ENCODE results near the gene GGN. TPM values are rescaled to one million over a fixed set of nuclear protein-coding genes. Genes with fewer than 3 reads are reported as not detected.

Gene GGN
- total RNA-seq = 0.16 TPM

GRCh38 chr19:38387550-38388348, at the start of gene GGN:
Gene GGN, minus strand, starts transcription at chr19:38388034. Its CDS starts 773 bp downstream, at chr19:38387261.

GRCh38 chr19:38433268-38433733, 45.5 kb upstream of the GGN start, which contains the start of gene RYR1:
Gene RYR1, plus strand, starts transcription at chr19:38433691. Its CDS starts 139 bp downstream, at chr19:38433830.

GRCh38 chr19:38425810-38426466, 38.1 kb upstream of the GGN start, which contains the start of gene RASGRP4:
Gene RASGRP4, minus strand, starts transcription at chr19:38426219. Its CDS starts 128 bp downstream, at chr19:38426091.

GRCh38 chr19:38402967-38403674, 15.3 kb upstream of the GGN start, which contains the start of gene FAM98C:
Gene FAM98C, plus strand, starts transcription at chr19:38403093. Its CDS starts 61 bp downstream, at chr19:38403154.

GRCh38 chr19:38388349-38389100, 691 bp upstream of the GGN start, which contains the start of gene SPRED3:
Gene SPRED3, plus strand, starts transcription at chr19:38388697. Its CDS starts 1,606 bp downstream, at chr19:38390303.

GRCh38 chr19:38374332-38375097, 13.3 kb downstream of the GGN start, which contains the start of gene PSMD8:
Gene PSMD8, plus strand, starts transcription at chr19:38374571. Its CDS starts 31 bp downstream, at chr19:38374602.

Other genes with a start within 250 kb of the GGN start
- gene DPF1, start 163.8 kb downstream of the GGN start, total RNA-seq = 7.5 TPM
- gene PPP1R14A, start 131.7 kb downstream of the GGN start, total RNA-seq = 4.7 TPM
- 64.4 TPM for gene SPINT2, start 123.5 kb downstream of the GGN start, total RNA-seq
- gene C19orf33, start 83.8 kb downstream of the GGN start, total RNA-seq = 9.2 TPM
- 24.0 TPM for gene YIF1B, start 72.1 kb downstream of the GGN start, total RNA-seq
- 2.4 TPM for gene KCNK6, start 68.2 kb downstream of the GGN start, total RNA-seq
- 3.4 TPM for gene CATSPERG, start 52.2 kb downstream of the GGN start, total RNA-seq
- gene PSMD8, start 13.5 kb downstream of the GGN start, total RNA-seq = 116 TPM
- gene SPRED3, start 663 bp upstream of the GGN start, total RNA-seq = 0.38 TPM
- 18.5 TPM for gene FAM98C, start 15.1 kb upstream of the GGN start, total RNA-seq
- gene RASGRP4, start 38.2 kb upstream of the GGN start, total RNA-seq = 0.93 TPM
- gene RYR1, start 45.7 kb upstream of the GGN start, total RNA-seq = 20.4 TPM
- gene MAP4K1, start 229.9 kb upstream of the GGN start, total RNA-seq = 6.2 TPM
- 330 TPM for gene EIF3K, start 231.2 kb upstream of the GGN start, total RNA-seq

Measured in camera-type eye (tissue), 1 donor.